HCT116 (cell line): ENCODE data around the gene ZSCAN5A. TPM values are rescaled to one million over a fixed set of nuclear protein-coding genes. Genes with fewer than 3 reads are reported as not detected.

Experiments used
- ATAC-seq: fragments of 200-7000 bp; cut with Tn5 transposase; 2 replicates; pipeline ENCODE4 v1.9.1; 2020; ENCODE audit warnings: mild to moderate bottlenecking, moderate library complexity
- BruUV-seq: library from RNA; stranded (reverse); fragments of 400-500 nt; replicated peaks from 2 replicates; lab custom pipeline; 2021; lab: Mats Ljungman, UMichigan
- CTCF ChIA-PET: fragments of 300-600 bp; sonication (Branson Sonifier 250); formaldehyde crosslinking; loops from one replicate; lab custom pipeline; 2021; ENCODE audit warnings: antibody characterized with exemption; lab: Charles Lee
- POLR2A ChIA-PET: fragments of 300-600, 350-600 bp; sonication (Branson Sonifier 250); formaldehyde crosslinking; loops from one replicate; lab custom pipeline; 2021; ENCODE audit warnings: antibody characterized with exemption; lab: Charles Lee
- RAD21 ChIA-PET, 2 experiments: fragments of 300-600 bp; sonication (Branson Sonifier 250); formaldehyde crosslinking; loops; one replicate each; lab custom pipeline; 2023; ENCODE audit warnings: low total read pairs in 2 of 2; ENCODE audit not compliant: uncharacterized antibody in 2 of 2, unreplicated experiment in 2 of 2, low non-redundant PET in 1 of 2; lab: Charles Lee
- DNase-seq: peaks from one replicate; pipeline ENCODE4 v3.0.0-alpha.2; 2010; ENCODE audit warnings: low read depth, low spot score
- H2AFZ ChIP-seq: fragments of 200-600 bp; shearing (Covaris generic), sonication (generic); 2 replicates; pipeline ENCODE4 v1.6.1; 2017; ENCODE audit warnings: low read depth, mixed run types, mixed read lengths, antibody characterized with exemption, low read length; ENCODE audit not compliant: poor library complexity, severe bottlenecking
- H3K27ac ChIP-seq: 2 replicates; pipeline ENCODE4 v1.5.1; 2012; ENCODE audit warnings: low read depth, low read length
- H3K27me3 ChIP-seq: fragments of 200-600 bp; sonication (generic); 2 replicates; pipeline ENCODE4 v1.6.1; 2016; ENCODE audit warnings: mixed run types, low read length, mixed read lengths; ENCODE audit not compliant: insufficient read depth
- H3K36me3 ChIP-seq, 2 experiments: fragments of 200-500 bp in 1 of 2; fragments of 200-600 bp in 1 of 2; sonication (Bioruptor generic) in 1 of 2; sonication (generic) in 1 of 2; 2 replicates each; pipeline versions ENCODE4 v1.5.1 to v1.6.1; 2014 to 2016; ENCODE audit warnings: low read length in 2 of 2, inconsistent platforms in 1 of 2, mixed read lengths in 1 of 2, mixed run types in 1 of 2; ENCODE audit not compliant: insufficient read depth in 2 of 2, control insufficient read depth in 1 of 2
- H3K4me1 ChIP-seq, 2 experiments: fragments of 200-600 bp in 1 of 2; sonication (generic) in 1 of 2; 2 replicates each; pipeline versions ENCODE4 v1.5.1 to v1.6.1; 2012 to 2017; ENCODE audit warnings: low read length in 2 of 2, inconsistent platforms in 1 of 2, mild to moderate bottlenecking in 1 of 2, mixed read lengths in 1 of 2, mixed run types in 1 of 2, moderate library complexity in 1 of 2; ENCODE audit not compliant: insufficient read depth in 2 of 2, control insufficient read depth in 1 of 2
- H3K4me2 ChIP-seq: fragments of 200-600 bp; sonication (generic); 2 replicates; pipeline ENCODE4 v1.6.1; 2017; ENCODE audit warnings: mixed run types, low read length, mixed read lengths
- H3K4me3 ChIP-seq, 2 experiments: fragments of 200-600 bp in 1 of 2; sonication (generic) in 1 of 2; replicated peaks in 1 of 2; 2 replicates each; pipeline ENCODE4 v1.5.1; 2011 to 2016; ENCODE audit warnings: low read length in 2 of 2, control low read depth in 1 of 2, low read depth in 1 of 2, mild to moderate bottlenecking in 1 of 2, mixed read lengths in 1 of 2, mixed run types in 1 of 2
- H3K79me2 ChIP-seq: fragments of 200-600 bp; sonication (generic); 2 replicates; pipeline ENCODE4 v1.6.1; 2017; ENCODE audit warnings: mild to moderate bottlenecking, mixed run types, low read length, moderate library complexity, mixed read lengths; ENCODE audit not compliant: insufficient read depth
- H3K9ac ChIP-seq: fragments of 200-600 bp; sonication (generic); 2 replicates; pipeline ENCODE4 v1.6.1; 2016; ENCODE audit warnings: low read length, mixed read lengths
- H3K9me2 ChIP-seq: fragments of 200-600 bp; sonication (generic), shearing (Covaris generic); 2 replicates; pipeline ENCODE4 v1.6.1; 2017; ENCODE audit warnings: mixed run types, mild to moderate bottlenecking, moderate library complexity; ENCODE audit not compliant: insufficient read depth
- H3K9me3 ChIP-seq, 2 experiments: fragments of 200-500 bp in 1 of 2; fragments of 200-600 bp in 1 of 2; sonication (Bioruptor generic) in 1 of 2; sonication (generic) in 1 of 2; 2 replicates each; pipeline ENCODE4 v1.6.1; 2014 to 2017; ENCODE audit warnings: low read length in 2 of 2, mixed read lengths in 2 of 2, inconsistent platforms in 1 of 2, low read depth in 1 of 2, mild to moderate bottlenecking in 1 of 2, mixed run types in 1 of 2, moderate library complexity in 1 of 2; ENCODE audit not compliant: control insufficient read depth in 1 of 2, insufficient read depth in 1 of 2
- H4K20me1 ChIP-seq: fragments of 200-600 bp; sonication (generic), shearing (Covaris generic); 2 replicates; pipeline ENCODE4 v1.6.1; 2017; ENCODE audit warnings: mixed run types, mild to moderate bottlenecking, moderate library complexity; ENCODE audit not compliant: insufficient read depth
- CEBPB ChIP-seq: IDR thresholded peaks from 2 replicates; pipeline ENCODE4 v1.6.1; 2012; ENCODE audit warnings: low read depth
- CTCF ChIP-seq, 3 experiments: fragments of 200-600 bp in 1 of 3; sonication (generic) in 1 of 3; IDR thresholded peaks in 2 of 3; conservative IDR thresholded peaks in 1 of 3; 2 replicates each; pipeline ENCODE4 v1.5.1; 2012 to 2017; ENCODE audit warnings: low read depth in 2 of 3, low read length in 2 of 3, antibody characterized with exemption in 1 of 3, borderline replicate concordance in 1 of 3, control low read depth in 1 of 3, mild to moderate bottlenecking in 1 of 3, mixed read lengths in 1 of 3, mixed run types in 1 of 3, moderate library complexity in 1 of 3; ENCODE audit not compliant: insufficient read depth in 1 of 3
- ELF1 ChIP-seq: IDR thresholded peaks from 2 replicates; pipeline ENCODE4 v1.6.1; 2012; ENCODE audit warnings: low read depth, borderline replicate concordance
- MAX ChIP-seq: IDR thresholded peaks from 2 replicates; pipeline ENCODE4 v1.6.1; 2012
- RAD21 ChIP-seq: IDR thresholded peaks from 2 replicates; pipeline ENCODE4 v1.6.1; 2012; ENCODE audit warnings: low read depth, mild to moderate bottlenecking
- SRF ChIP-seq: IDR thresholded peaks from 2 replicates; pipeline ENCODE4 v1.6.1; 2012; ENCODE audit warnings: low read depth
- intact Hi-C: fragments of 100-400 bp; cut with micrococcal nuclease; formaldehyde crosslinking; loops from 2 replicates; pipeline ENCODE4 v1.10.0; 2022
- total RNA-seq: library from RNA; stranded (reverse); gene quantifications from one replicate; pipeline ENCODE4 v1.2.1, GENCODE V29; 2021; ENCODE audit not compliant: unreplicated experiment
- TF ChIP-seq, protein P1 (sequence below): IDR thresholded peaks from 2 replicates; pipeline ENCODE4 v1.6.1; 2012

ZSCAN5A gene
- total RNA-seq, 1 experiment from 2014 or later: 9.2 TPM

DNA sequence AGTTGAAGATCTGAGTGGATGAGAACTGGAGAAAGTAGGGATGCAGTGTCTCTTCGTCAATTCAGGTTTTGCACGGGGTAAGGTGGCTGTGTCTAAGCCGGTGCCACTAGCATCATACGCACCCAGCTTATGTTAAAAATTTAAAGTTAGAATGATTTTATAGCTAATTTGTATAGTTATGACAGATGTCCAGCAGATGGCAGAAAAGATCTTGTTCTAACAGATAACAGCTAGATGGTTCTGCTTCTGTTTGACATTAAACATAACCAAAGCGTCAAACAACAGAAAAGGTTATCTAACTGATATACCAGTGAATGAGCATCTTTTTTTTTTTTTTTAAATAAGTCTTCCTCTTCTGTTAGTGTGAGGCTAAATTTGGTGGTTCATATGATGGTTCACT is 60.9 kb downstream of the ZSCAN5A start:
- Histone ChIP-seq H3K27me3 (no peaks in the 10 kb centered on the region), H3K9ac (no peak overlapping the region), H3K9me3 (no peaks in the 10 kb centered on the region), H3K4me3 (no peak overlapping the region), H3K27ac (no peak overlapping the region), H3K36me3 (no peaks in the 10 kb centered on the region), H3K4me1 (peaks cover 0 to 3% of the 10 kb centered on the region in 2 experiments; a peak in 1 of 4 replicates), H3K9me2 (no peaks in the 10 kb centered on the region), H2AFZ (no peak overlapping the region), H3K79me2 (no peaks in the 10 kb centered on the region), H4K20me1 (no peaks in the 10 kb centered on the region), H3K4me2 (no peak overlapping the region)
- DNase-seq (peak; percentile 41), ATAC-seq (peak; percentile 48; the same call in 1 of the 2 replicates)
- RAD21 ChIA-PET: interaction anchor here (0.7 to 2.7 kb wide), 7 partner anchors 56 to 188 kb away, joined by 3 to 25 read pairs (median 5); no protein-coding TSS in a partner anchor
- POLR2A ChIA-PET: interaction anchor here (1.0 to 1.9 kb wide), 4 partner anchors 56 to 188 kb away, joined by 4 to 6 read pairs (median 4); no protein-coding TSS in a partner anchor
- CTCF ChIA-PET: interaction anchor here (0.5 to 5.1 kb wide), 28 partner anchors 8 to 187 kb away, joined by 3 to 229 read pairs (median 6); partner anchors contain the start of genes ZNF444 and ZSCAN5A
- BruUV-seq: no TSS peak
- intact Hi-C loops: loop anchor here (1.0 to 5.0 kb wide), 4 partner anchors 59 to 187 kb away; partner anchors contain the start of gene ZSCAN5A
- TF ChIP-seq CEBPB (no peak), MAX (no peak), RAD21 (peak; percentile 49), CTCF (IDR thresholded peaks at IDR 0.05 in 2 of 3, conservative IDR thresholded peaks at IDR 0.05 in 1 of 3; ENCODE audit: borderline replicate concordance in 1 of 3, insufficient read depth in 1 of 3, low read depth in 2 of 3, low read length in 2 of 3) (peak; percentile 37 to 45 (median 38); a peak in 5 of 6 replicates), ELF1 (no peak), SRF (no peak)
- TF ChIP-seq, protein P1, sequence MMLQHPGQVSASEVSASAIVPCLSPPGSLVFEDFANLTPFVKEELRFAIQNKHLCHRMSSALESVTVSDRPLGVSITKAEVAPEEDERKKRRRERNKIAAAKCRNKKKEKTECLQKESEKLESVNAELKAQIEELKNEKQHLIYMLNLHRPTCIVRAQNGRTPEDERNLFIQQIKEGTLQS: no peak
